ENCODE measurements around the gene WDR1.

DNA sequence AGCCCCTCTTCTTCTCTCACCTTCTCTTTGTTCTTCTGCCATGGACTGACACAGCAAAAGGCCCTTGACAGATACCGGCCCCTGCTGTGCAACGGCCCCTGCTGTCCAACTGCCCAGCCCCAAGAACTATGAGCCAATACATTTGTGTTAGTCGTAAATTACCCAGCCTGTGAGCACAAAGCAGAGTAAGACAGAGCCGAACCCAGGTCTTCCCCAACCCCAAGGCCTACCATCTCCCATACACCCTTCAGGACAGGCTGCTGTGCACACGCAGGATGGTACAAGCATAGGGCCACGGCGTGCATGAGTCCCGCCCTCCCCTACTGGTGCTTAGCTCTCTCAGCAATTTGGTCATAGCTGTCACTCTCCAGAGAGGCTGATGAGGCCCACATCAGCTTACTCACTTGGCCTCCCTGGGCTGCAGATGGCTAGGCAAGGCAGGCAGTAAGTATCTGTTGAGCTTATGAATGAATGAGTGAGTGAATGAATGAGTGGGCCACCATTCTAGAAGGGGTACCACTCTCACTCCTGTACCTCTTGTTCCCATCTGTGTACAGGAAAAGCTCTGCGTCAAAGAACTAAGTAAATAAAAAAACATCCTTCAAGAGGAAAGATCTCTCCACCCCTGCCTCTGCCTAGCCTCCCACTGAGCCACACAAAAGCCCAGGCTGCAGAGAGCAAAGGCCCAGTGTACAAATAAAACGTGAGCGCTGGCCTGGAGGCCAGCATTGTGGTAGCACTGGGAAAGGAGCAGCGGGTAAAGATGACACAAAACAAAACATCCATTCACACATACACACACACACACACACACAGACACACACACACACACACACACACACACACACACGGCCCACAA lies 13.9 kb downstream of the WDR1 start:
- TF ChIP-seq, protein P1, sequence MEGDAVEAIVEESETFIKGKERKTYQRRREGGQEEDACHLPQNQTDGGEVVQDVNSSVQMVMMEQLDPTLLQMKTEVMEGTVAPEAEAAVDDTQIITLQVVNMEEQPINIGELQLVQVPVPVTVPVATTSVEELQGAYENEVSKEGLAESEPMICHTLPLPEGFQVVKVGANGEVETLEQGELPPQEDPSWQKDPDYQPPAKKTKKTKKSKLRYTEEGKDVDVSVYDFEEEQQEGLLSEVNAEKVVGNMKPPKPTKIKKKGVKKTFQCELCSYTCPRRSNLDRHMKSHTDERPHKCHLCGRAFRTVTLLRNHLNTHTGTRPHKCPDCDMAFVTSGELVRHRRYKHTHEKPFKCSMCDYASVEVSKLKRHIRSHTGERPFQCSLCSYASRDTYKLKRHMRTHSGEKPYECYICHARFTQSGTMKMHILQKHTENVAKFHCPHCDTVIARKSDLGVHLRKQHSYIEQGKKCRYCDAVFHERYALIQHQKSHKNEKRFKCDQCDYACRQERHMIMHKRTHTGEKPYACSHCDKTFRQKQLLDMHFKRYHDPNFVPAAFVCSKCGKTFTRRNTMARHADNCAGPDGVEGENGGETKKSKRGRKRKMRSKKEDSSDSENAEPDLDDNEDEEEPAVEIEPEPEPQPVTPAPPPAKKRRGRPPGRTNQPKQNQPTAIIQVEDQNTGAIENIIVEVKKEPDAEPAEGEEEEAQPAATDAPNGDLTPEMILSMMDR (IDR thresholded peaks at IDR 0.05; ENCODE audit: insufficient read depth, low read length, poor library complexity, severe bottlenecking), result no peak
- no peak for TF ChIP-seq EZH2phosphoT487 (conservative IDR thresholded peaks at IDR 0.05; ENCODE audit: low read length)

All from SU-DHL-6 (cell line).